Measurements from ENCODE around the gene FOXO3.
"Not testable (repeated sequence)": the region's sequence is repeated elsewhere in the genome, so short reads cannot be mapped to it uniquely, and the experiment has no call there.

Gene FOXO3

GRCh38 chr6:108635505-108636226 lies 74.9 kb downstream of the FOXO3 start:
- DNase-seq = no peak

- no peak for DNase-seq
Observed at GRCh38 chr6:108637963-108638362, 77.2 kb downstream of the FOXO3 start.

- DNase-seq = no peak
Observed at GRCh38 chr6:108638993-108639392, 78.3 kb downstream of the FOXO3 start.

GRCh38 chr6:108640104-108640503 lies 79.4 kb downstream of the FOXO3 start:
- DNase-seq = no peak

- DNase-seq = no peak
Observed at GRCh38 chr6:108643184-108643583, 82.5 kb downstream of the FOXO3 start.

GRCh38 chr6:108644252-108644651 lies 83.5 kb downstream of the FOXO3 start:
- DNase-seq = no peak

- no peak for DNase-seq
Observed at GRCh38 chr6:108648191-108648590, 87.5 kb downstream of the FOXO3 start.

GRCh38 chr6:108650325-108650724 lies 89.6 kb downstream of the FOXO3 start:
- DNase-seq = no peak

GRCh38 chr6:108650781-108651180 lies 90.1 kb downstream of the FOXO3 start:
- no peak for DNase-seq

GRCh38 chr6:108651340-108652227 lies 90.9 kb downstream of the FOXO3 start:
- no peak for DNase-seq

- DNase-seq = no peak
Observed at GRCh38 chr6:108652375-108652774, 91.7 kb downstream of the FOXO3 start.

- DNase-seq = no peak
Observed at GRCh38 chr6:108653949-108654348, 93.2 kb downstream of the FOXO3 start.

- DNase-seq = no peak
Observed at GRCh38 chr6:108654465-108655106, 93.9 kb downstream of the FOXO3 start.

GRCh38 chr6:108655806-108656651 lies 95.3 kb downstream of the FOXO3 start:
- DNase-seq = no peak

GRCh38 chr6:108656836-108657235 lies 96.1 kb downstream of the FOXO3 start:
- no peak for DNase-seq

GRCh38 chr6:108658174-108658573 lies 97.5 kb downstream of the FOXO3 start:
- no peak for DNase-seq

- not testable (repeated sequence) for DNase-seq
Observed at GRCh38 chr6:108658785-108659184, 98.1 kb downstream of the FOXO3 start.

- DNase-seq = no peak
Observed at GRCh38 chr6:108660251-108660650, 99.5 kb downstream of the FOXO3 start.

- no peak for DNase-seq
Observed at GRCh38 chr6:108661430-108661829, 100.7 kb downstream of the FOXO3 start.

- no peak for DNase-seq
Observed at GRCh38 chr6:108661982-108662381, 101.3 kb downstream of the FOXO3 start.

GRCh38 chr6:108662702-108663101 lies 102.0 kb downstream of the FOXO3 start:
- DNase-seq = no peak

- DNase-seq = not testable (repeated sequence)
Observed at GRCh38 chr6:108663494-108664064, 102.9 kb downstream of the FOXO3 start.

Measured in NCI-H1694 (cell line).